GM12878 (cell line): ENCODE results near the gene MRPS16. TPM values are rescaled to one million over a fixed set of nuclear protein-coding genes. Genes with fewer than 3 reads are reported as not detected.

Experiments
- ATAC-seq: fragments of 200-7000 bp; cut with Tn5 transposase; 3 replicates; pipeline ENCODE4 v1.9.1; 2020; ENCODE audit warnings: mild to moderate bottlenecking, moderate library complexity
- BruUV-seq: library from RNA; stranded (reverse); fragments of 400-500 nt; replicated peaks from 2 replicates; lab custom pipeline; 2021; lab: Mats Ljungman, UMichigan
- CTCF ChIA-PET: fragments of 300-600 bp; sonication (Branson Sonifier 250); formaldehyde crosslinking; extraction: SDS; loops from one replicate; lab custom pipeline; 2021; ENCODE audit warnings: inconsistent platforms; lab: Yijun Ruan, JAX
- POLR2A ChIA-PET: fragments of 350-600 bp; formaldehyde crosslinking; extraction: SDS; loops from one replicate; lab custom pipeline; 2021; ENCODE audit warnings: inconsistent platforms; lab: Charles Lee
- RAD21 ChIA-PET: fragments of 300-600 bp; sonication (Branson Sonifier 250); formaldehyde crosslinking; loops from one replicate; lab custom pipeline; 2023; ENCODE audit warnings: antibody characterized with exemption; ENCODE audit not compliant: unreplicated experiment; lab: Charles Lee
- SMC1A ChIA-PET: fragments of 300-600 bp; sonication (Branson Sonifier 250); formaldehyde crosslinking; loops from one replicate; lab custom pipeline; 2023; ENCODE audit not compliant: unreplicated experiment, uncharacterized antibody; lab: Charles Lee
- DNase-seq: peaks from one replicate; pipeline ENCODE4 v3.0.0-alpha.2; 2011; ENCODE audit warnings: low read depth, low spot score
- FAIRE-seq: peaks from 3 replicates; lab custom pipeline; 2011; peaks lifted over from hg19 to GRCh38; lab: Jason Lieb, UNC
- H2AFZ ChIP-seq: 2 replicates; pipeline ENCODE4 v1.6.0; 2011; ENCODE audit warnings: low read depth, low read length, control low read depth; ENCODE audit not compliant: control insufficient read depth
- H3K27ac ChIP-seq: 2 replicates; pipeline ENCODE4 v1.5.1; 2011; ENCODE audit warnings: control low read depth; ENCODE audit not compliant: control insufficient read depth, insufficient read depth
- H3K27me3 ChIP-seq, 2 experiments: replicated peaks in 1 of 2; 2 replicates each; pipeline versions ENCODE4 v1.6.0 to v1.6.1; 2011; ENCODE audit warnings: low read length in 1 of 2; ENCODE audit not compliant: control insufficient read depth in 2 of 2, insufficient read depth in 2 of 2
- H3K36me3 ChIP-seq, 2 experiments: 2 replicates each; pipeline ENCODE4 v1.5.1; 2011; ENCODE audit warnings: low read length in 1 of 2; ENCODE audit not compliant: control insufficient read depth in 2 of 2, insufficient read depth in 2 of 2
- H3K4me1 ChIP-seq: 2 replicates; pipeline ENCODE4 v1.6.1; 2011; ENCODE audit warnings: mild to moderate bottlenecking, low read length, moderate library complexity, mixed read lengths; ENCODE audit not compliant: control insufficient read depth, insufficient read depth
- H3K4me2 ChIP-seq: 2 replicates; pipeline ENCODE4 v1.6.0; 2011; ENCODE audit warnings: control low read depth; ENCODE audit not compliant: control insufficient read depth, insufficient read depth
- H3K4me3 ChIP-seq: fragments of 200-600 bp; sonication (generic); 2 replicates; pipeline ENCODE4 v1.5.1; 2016
- H3K79me2 ChIP-seq: 2 replicates; pipeline ENCODE4 v1.6.0; 2011; ENCODE audit warnings: low read length; ENCODE audit not compliant: control insufficient read depth, insufficient read depth
- H3K9ac ChIP-seq: 2 replicates; pipeline ENCODE4 v1.8.0; 2011; ENCODE audit warnings: low read length, control low read depth, mixed read lengths; ENCODE audit not compliant: control insufficient read depth, insufficient read depth
- H3K9me3 ChIP-seq: replicated peaks from 3 replicates; pipeline ENCODE4 v1.5.1; 2011; ENCODE audit warnings: mild to moderate bottlenecking, low read length; ENCODE audit not compliant: control insufficient read depth, insufficient read depth
- H4K20me1 ChIP-seq: 2 replicates; pipeline ENCODE4 v1.6.0; 2011; ENCODE audit not compliant: control insufficient read depth, insufficient read depth
- ESRRA ChIP-seq: IDR thresholded peaks from 2 replicates; pipeline ENCODE4 v1.6.1; 2012; ENCODE audit warnings: mild to moderate bottlenecking, low read length, improper control_type of control experiment
- HCFC1 ChIP-seq: fragments of 150-350 bp; IDR thresholded peaks from 2 replicates; pipeline ENCODE4 v1.6.1; 2014; ENCODE audit warnings: low read length
- LARP7 ChIP-seq: fragments of 450-650 bp; IDR thresholded peaks from 2 replicates; pipeline ENCODE4 v1.6.1; 2017; ENCODE audit warnings: mild to moderate bottlenecking
- NFYB ChIP-seq: IDR thresholded peaks from 2 replicates; pipeline ENCODE4 v1.6.1; 2011; ENCODE audit warnings: low read depth, mild to moderate bottlenecking, low read length, improper control_type of control experiment, moderate library complexity; ENCODE audit not compliant: insufficient read depth
- RAD21 ChIP-seq: IDR thresholded peaks from 2 replicates; pipeline ENCODE4 v1.6.1; 2011; ENCODE audit warnings: mild to moderate bottlenecking, low read depth, low read length, moderate library complexity; ENCODE audit not compliant: insufficient read depth
- SUZ12 ChIP-seq: fragments of 200-600 bp; sonication (generic); IDR thresholded peaks from one replicate; pipeline ENCODE4 v1.6.1; 2018; ENCODE audit warnings: antibody characterized with exemption, mild to moderate bottlenecking; ENCODE audit not compliant: unreplicated experiment
- ZNF207 ChIP-seq: fragments of 450-650 bp; IDR thresholded peaks from 2 replicates; pipeline ENCODE4 v1.6.1; 2014; ENCODE audit warnings: antibody characterized with exemption, mild to moderate bottlenecking, borderline replicate concordance
- WGBS: methylation state at CpG from one replicate; pipeline ENCODE4 v1.1.6; 2016; ENCODE audit warnings: low lambda C conversion rate; ENCODE audit not compliant: insufficient replicate concordance, insufficient coverage; ENCODE audit errors: missing lambda C conversion rate; 5-methylcytosine and 5-hydroxymethylcytosine counted together
- in situ Hi-C: fragments of 300-500 bp; cut with MboI; formaldehyde crosslinking; loops from 9 replicates; pipeline ENCODE4 v1.14.3; 2018; ENCODE audit warnings: mixed read lengths
- intact Hi-C: fragments of 100-400 bp; cut with micrococcal nuclease; formaldehyde crosslinking; loops from one replicate; pipeline ENCODE4 v1.14.2; 2022; ENCODE audit not compliant: unreplicated experiment
- polyA plus RNA-seq, 11 experiments: library from polyadenylated mRNA; depleted of rRNA in 4 of 11; unstranded in 6 of 11; stranded (reverse) in 5 of 11; fragments of >200 nt; fragmentation: Nextera tagmentation in 4 of 11; fragmentation: Illumina TruSeq in 1 of 11; extraction: Ambion mirVana in 4 of 11; extraction: Trizol in 1 of 11; gene quantifications; 1 replicate in 1 of 11; 2 replicates in 10 of 11; pipeline versions ENCODE4 v1.2.1 to v1.2.3, GENCODE V29; 2011 to 2016; ENCODE audit warnings: inconsistent platforms in 2 of 11, missing spikeins in 2 of 11, low read depth in 1 of 11
- total RNA-seq, 4 experiments: library from RNA; depleted of rRNA in 3 of 4; stranded (reverse); fragments of >200 nt in 3 of 4; fragmentation: Illumina TruSeq in 1 of 4; extraction: Trizol in 1 of 4; gene quantifications; 2 replicates each; pipeline versions ENCODE4 v1.2.1 to v1.2.3, GENCODE V29; 2013 to 2021
- TF ChIP-seq, protein P1 (sequence below): fragments of 450-650 bp; IDR thresholded peaks from 2 replicates; pipeline ENCODE4 v1.6.1; 2017; ENCODE audit warnings: low read depth, mild to moderate bottlenecking, moderate library complexity
- TF ChIP-seq, protein P2 (sequence below): fragments of 150-350 bp; IDR thresholded peaks from 2 replicates; pipeline ENCODE4 v1.6.1; 2014; ENCODE audit warnings: mild to moderate bottlenecking, low read depth, low read length
- TF ChIP-seq, protein P3 (sequence below): fragments of 450-650 bp; formaldehyde crosslinking; IDR thresholded peaks from 2 replicates; pipeline ENCODE4 v1.4.0; 2022; ENCODE audit warnings: mild to moderate bottlenecking, moderate library complexity
- TF ChIP-seq, protein P4 (sequence below): IDR thresholded peaks from 2 replicates; pipeline ENCODE4 v1.6.1; 2011; ENCODE audit warnings: mild to moderate bottlenecking, low read depth, low read length, moderate library complexity; ENCODE audit not compliant: insufficient replicate concordance
- TF ChIP-seq, protein P5 (sequence below): IDR thresholded peaks from 2 replicates; pipeline ENCODE4 v1.6.1; 2011; ENCODE audit warnings: borderline replicate concordance, low read depth, mild to moderate bottlenecking, moderate library complexity, mixed read lengths, low read length; ENCODE audit not compliant: insufficient read depth; ENCODE audit errors: extremely low read length

Gene MRPS16
- total and polyA plus RNA-seq, 10 of the 15 experiments (the other 5 are each of a cell fraction or from before 2014, with no cell fraction given), result 43.4 to 285 (median 103) TPM

DNA sequence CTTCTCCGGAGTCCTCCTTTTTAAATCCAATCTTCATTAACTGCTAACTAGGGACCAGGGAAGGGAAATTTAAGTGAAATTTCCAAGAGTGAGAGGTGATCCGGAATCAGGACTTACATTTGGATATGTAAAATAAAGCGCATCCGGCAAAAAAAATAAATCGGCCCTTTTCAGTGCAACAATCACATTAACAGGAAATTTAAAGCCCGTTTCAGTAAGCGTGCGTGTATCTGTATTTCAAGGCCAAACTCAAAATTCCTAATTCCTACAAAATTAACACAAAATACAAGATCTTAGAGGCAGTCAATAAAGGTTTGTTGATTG is 6.2 kb downstream of the MRPS16 start (continued):
- TF ChIP-seq, protein P1, sequence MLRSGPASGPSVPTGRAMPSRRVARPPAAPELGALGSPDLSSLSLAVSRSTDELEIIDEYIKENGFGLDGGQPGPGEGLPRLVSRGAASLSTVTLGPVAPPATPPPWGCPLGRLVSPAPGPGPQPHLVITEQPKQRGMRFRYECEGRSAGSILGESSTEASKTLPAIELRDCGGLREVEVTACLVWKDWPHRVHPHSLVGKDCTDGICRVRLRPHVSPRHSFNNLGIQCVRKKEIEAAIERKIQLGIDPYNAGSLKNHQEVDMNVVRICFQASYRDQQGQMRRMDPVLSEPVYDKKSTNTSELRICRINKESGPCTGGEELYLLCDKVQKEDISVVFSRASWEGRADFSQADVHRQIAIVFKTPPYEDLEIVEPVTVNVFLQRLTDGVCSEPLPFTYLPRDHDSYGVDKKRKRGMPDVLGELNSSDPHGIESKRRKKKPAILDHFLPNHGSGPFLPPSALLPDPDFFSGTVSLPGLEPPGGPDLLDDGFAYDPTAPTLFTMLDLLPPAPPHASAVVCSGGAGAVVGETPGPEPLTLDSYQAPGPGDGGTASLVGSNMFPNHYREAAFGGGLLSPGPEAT, result no peak
- TF ChIP-seq HCFC1 (no peak), SUZ12 (no peak)
- TF ChIP-seq, protein P2, sequence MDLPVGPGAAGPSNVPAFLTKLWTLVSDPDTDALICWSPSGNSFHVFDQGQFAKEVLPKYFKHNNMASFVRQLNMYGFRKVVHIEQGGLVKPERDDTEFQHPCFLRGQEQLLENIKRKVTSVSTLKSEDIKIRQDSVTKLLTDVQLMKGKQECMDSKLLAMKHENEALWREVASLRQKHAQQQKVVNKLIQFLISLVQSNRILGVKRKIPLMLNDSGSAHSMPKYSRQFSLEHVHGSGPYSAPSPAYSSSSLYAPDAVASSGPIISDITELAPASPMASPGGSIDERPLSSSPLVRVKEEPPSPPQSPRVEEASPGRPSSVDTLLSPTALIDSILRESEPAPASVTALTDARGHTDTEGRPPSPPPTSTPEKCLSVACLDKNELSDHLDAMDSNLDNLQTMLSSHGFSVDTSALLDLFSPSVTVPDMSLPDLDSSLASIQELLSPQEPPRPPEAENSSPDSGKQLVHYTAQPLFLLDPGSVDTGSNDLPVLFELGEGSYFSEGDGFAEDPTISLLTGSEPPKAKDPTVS, result no peak
- TF ChIP-seq, all 136 proteins: peak for 0

DNA sequence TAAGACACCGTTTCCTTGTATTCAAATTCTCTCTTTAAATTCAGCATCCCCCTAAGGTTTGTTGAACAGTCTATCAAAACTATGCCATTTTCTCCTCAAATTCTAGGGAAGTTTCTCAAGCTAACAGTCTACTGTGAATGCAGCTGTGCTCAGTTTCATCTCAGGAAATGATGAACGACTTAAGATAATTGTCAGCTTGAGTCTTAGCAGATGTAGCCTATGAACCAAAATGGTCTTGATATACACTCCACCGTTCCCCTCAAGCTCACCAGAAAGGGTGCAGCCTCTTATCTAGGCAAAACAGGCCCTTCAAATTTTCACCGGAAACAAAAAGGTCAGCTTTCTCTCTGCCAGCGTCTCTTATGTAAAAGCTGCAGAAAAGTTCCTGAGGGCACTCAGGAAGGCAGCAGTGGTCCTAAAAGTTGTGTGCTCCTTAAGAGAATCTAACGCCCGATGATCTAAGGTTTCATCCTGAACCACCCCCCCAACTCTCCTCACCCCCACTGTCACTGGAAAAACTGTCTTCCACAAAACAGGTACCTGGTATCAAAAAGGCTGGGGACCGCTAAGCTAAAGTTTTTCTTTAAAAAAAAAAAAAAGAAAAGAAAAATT is 7.5 kb downstream of the MRPS16 start:
- peaks cover 57% of the 10 kb centered on the region for H3K79me2 ChIP-seq
- RAD21 ChIA-PET, result interaction anchor here (0.5 to 1.1 kb wide), 3 partner anchors 25 to 186 kb away, joined by 3 to 5 read pairs (median 4); no protein-coding TSS in a partner anchor
- peaks cover 1 to 11% of the 10 kb centered on the region in 2 experiments for H3K36me3 ChIP-seq
- 1% methylated on average over 8 of the region's 8 CpGs for WGBS
- no peak for FAIRE-seq
- no peak for ATAC-seq
- no TSS peak for BruUV-seq
- peaks cover 4% of the 10 kb centered on the region for H3K4me1 ChIP-seq
- H3K27me3 ChIP-seq, result no peaks in the 10 kb centered on the region
- POLR2A ChIA-PET, result interaction anchor here (0.6 to 3.7 kb wide), 7 partner anchors 11 to 1718 kb away, joined by 3 to 19 read pairs (median 4); no protein-coding TSS in a partner anchor
- H4K20me1 ChIP-seq, result no peaks in the 10 kb centered on the region
- DNase-seq, result no peak
- 0 out of 2 replicates have a peak overlapping the region, but pooled peaks have one; percentile 30 for H3K27ac ChIP-seq
- no peak overlapping the region for H2AFZ ChIP-seq
- SMC1A ChIA-PET, result interaction anchor here (0.6 to 2.0 kb wide), 10 partner anchors 8 to 1428 kb away, joined by 3 to 5 read pairs (median 4); no protein-coding TSS in a partner anchor
- peak overlapping the region; percentile 94 for H3K4me2 ChIP-seq
- no peaks in the 10 kb centered on the region for H3K9me3 ChIP-seq
- intact Hi-C loops, result loop anchor here (5.0 kb wide), 1 partner anchor 167 kb away; the partner anchor contains the start of gene ANXA7
- CTCF ChIA-PET, result interaction anchor here (0.6 to 1.6 kb wide), 5 partner anchors 10 to 356 kb away, joined by 3 to 6 read pairs (median 4); no protein-coding TSS in a partner anchor
- in situ Hi-C loops, result no loop called here
- H3K4me3 ChIP-seq, result peak overlapping the region; percentile 89
- H3K9ac ChIP-seq, result peak overlapping the region; percentile 92
- TF ChIP-seq ZNF207 (no peak), NFYB (no peak), RAD21 (no peak), ESRRA (no peak), LARP7 (no peak)
- TF ChIP-seq, protein P3, sequence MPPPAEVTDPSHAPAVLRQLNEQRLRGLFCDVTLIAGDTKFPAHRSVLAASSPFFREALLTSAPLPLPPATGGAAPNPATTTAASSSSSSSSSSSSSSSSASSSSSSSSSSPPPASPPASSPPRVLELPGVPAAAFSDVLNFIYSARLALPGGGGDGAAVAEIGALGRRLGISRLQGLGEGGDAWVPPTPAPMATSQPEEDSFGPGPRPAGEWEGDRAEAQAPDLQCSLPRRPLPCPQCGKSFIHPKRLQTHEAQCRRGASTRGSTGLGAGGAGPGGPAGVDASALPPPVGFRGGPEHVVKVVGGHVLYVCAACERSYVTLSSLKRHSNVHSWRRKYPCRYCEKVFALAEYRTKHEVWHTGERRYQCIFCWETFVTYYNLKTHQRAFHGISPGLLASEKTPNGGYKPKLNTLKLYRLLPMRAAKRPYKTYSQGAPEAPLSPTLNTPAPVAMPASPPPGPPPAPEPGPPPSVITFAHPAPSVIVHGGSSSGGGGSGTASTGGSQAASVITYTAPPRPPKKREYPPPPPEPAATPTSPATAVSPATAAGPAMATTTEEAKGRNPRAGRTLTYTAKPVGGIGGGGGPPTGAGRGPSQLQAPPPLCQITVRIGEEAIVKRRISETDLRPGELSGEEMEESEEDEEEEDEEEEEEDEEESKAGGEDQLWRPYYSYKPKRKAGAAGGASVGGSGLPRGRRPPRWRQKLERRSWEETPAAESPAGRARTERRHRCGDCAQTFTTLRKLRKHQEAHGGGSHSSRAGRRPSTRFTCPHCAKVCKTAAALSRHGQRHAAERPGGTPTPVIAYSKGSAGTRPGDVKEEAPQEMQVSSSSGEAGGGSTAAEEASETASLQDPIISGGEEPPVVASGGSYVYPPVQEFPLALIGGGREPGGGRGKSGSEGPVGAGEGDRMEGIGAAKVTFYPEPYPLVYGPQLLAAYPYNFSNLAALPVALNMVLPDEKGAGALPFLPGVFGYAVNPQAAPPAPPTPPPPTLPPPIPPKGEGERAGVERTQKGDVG (CRISPR knock-in tag), result no peak
- TF ChIP-seq, protein P4, sequence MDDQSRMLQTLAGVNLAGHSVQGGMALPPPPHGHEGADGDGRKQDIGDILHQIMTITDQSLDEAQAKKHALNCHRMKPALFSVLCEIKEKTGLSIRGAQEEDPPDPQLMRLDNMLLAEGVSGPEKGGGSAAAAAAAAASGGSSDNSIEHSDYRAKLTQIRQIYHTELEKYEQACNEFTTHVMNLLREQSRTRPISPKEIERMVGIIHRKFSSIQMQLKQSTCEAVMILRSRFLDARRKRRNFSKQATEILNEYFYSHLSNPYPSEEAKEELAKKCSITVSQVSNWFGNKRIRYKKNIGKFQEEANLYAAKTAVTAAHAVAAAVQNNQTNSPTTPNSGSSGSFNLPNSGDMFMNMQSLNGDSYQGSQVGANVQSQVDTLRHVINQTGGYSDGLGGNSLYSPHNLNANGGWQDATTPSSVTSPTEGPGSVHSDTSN, result no peak
- TF ChIP-seq, protein P5, sequence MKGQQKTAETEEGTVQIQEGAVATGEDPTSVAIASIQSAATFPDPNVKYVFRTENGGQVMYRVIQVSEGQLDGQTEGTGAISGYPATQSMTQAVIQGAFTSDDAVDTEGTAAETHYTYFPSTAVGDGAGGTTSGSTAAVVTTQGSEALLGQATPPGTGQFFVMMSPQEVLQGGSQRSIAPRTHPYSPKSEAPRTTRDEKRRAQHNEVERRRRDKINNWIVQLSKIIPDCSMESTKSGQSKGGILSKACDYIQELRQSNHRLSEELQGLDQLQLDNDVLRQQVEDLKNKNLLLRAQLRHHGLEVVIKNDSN, result no peak
